ENCODE data around the gene TSACC. TPM values are rescaled to one million over a fixed set of nuclear protein-coding genes. Genes with fewer than 3 reads are reported as not detected.
"Not testable (repeated sequence)": the region's sequence is repeated elsewhere in the genome, so short reads cannot be mapped to it uniquely, and the experiment has no call there.

TSACC gene
- total and polyA plus RNA-seq, 2 experiments from 2014 or later = 1.3 TPM; not detected in 1

DNA sequence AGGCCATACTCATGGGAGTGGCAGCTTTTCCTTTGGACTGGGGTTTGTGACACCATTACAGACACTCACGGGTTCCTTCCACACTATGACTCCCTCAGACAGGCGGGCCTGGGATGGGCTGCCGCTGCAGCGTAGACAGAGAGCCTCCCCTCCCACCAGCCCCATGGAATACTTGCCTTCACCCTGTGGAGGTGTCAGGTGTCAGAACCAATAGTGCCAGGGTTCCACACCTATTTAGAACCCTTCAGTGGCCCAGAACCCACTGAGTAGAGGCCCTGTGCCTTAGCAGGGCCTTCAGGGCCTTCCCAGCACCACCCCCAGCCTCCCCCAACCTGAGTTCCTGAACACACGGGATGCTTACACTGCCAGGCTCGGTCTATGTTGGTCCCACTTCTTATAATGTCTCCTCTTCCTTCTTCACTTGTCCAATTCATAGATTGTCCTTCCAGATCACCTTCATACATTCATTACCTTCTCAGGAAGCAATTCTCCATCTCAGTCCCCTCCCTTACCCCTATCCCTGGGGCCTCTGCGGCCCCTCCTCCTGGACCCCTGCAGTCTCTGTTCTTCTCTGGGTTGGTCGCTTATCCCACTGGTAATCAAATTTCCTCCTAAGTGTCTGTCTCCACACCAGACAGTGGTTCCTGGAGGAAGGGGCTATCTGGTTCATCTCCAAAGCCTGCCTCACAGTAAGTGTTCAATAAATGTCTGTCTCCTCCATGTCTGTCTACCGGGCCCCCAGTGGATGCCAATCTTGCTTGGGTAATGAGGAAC is 29.2 kb downstream of the TSACC start:
- TF ChIP-seq EZH2phosphoT487 (IDR thresholded peaks at IDR 0.05; ENCODE audit: insufficient read depth, low read depth) (no peak), EZH2 (IDR thresholded peaks at IDR 0.05; ENCODE audit: insufficient read depth, poor library complexity, severe bottlenecking) (no peak)
- Histone ChIP-seq H3K79me2 (ENCODE audit: insufficient read depth) (no peaks in the 10 kb centered on the region), H3K4me2 (ENCODE audit: unreplicated experiment) (no peak overlapping the region), H3K9me3 (ENCODE audit: low read depth) (no peaks in the 10 kb centered on the region), H3K9me2 (ENCODE audit: insufficient read depth) (no peaks in the 10 kb centered on the region), H2AFZ (no peak overlapping the region), H3K27ac (no peak overlapping the region), H4K20me1 (ENCODE audit: insufficient read depth) (no peaks in the 10 kb centered on the region), H3K4me1 (ENCODE audit: insufficient read depth) (no peaks in the 10 kb centered on the region), H3F3A (ENCODE audit: insufficient read depth) (no peaks in the 10 kb centered on the region), H3K36me3 (ENCODE audit: low read depth) (no peaks in the 10 kb centered on the region), H3K9ac (no peak overlapping the region), H3K4me3 (no peak overlapping the region), H3K27me3 (replicated peaks; ENCODE audit: insufficient read depth) (peaks cover 17% of the 10 kb centered on the region; the same call in 1 of the 2 replicates)
- DNase-seq = no peak
- in situ Hi-C loops (cut with MboI) = no loop called here
- 62 to 65% methylated on average over 9 of the region's 9 CpGs for WGBS, 2 experiments (ENCODE audit: low coverage in 1 of 2, low lambda C conversion rate in 2 of 2, missing lambda C conversion rate in 2 of 2)

- Histone ChIP-seq H3K4me2 (ENCODE audit: unreplicated experiment) (no peak overlapping the region), H3K9me3 (ENCODE audit: low read depth) (no peaks in the 10 kb centered on the region), H3K27ac (no peak overlapping the region), H3K9me2 (ENCODE audit: insufficient read depth) (no peaks in the 10 kb centered on the region), H3K27me3 (replicated peaks; ENCODE audit: insufficient read depth) (0 out of 2 replicates have a peak, but pooled peaks cover 17% of the 10 kb centered on the region), H3K36me3 (ENCODE audit: low read depth) (no peaks in the 10 kb centered on the region), H3K4me3 (no peak overlapping the region), H3K79me2 (ENCODE audit: insufficient read depth) (no peaks in the 10 kb centered on the region), H3K9ac (no peak overlapping the region), H2AFZ (no peak overlapping the region), H3F3A (ENCODE audit: insufficient read depth) (no peaks in the 10 kb centered on the region), H3K4me1 (ENCODE audit: insufficient read depth) (no peaks in the 10 kb centered on the region), H4K20me1 (ENCODE audit: insufficient read depth) (no peaks in the 10 kb centered on the region)
- TF ChIP-seq EZH2 (IDR thresholded peaks at IDR 0.05; ENCODE audit: insufficient read depth, poor library complexity, severe bottlenecking) = no peak
- no peak for TF ChIP-seq EZH2phosphoT487 (IDR thresholded peaks at IDR 0.05; ENCODE audit: insufficient read depth, low read depth)
- 83 to 85% methylated on average over 7 of the region's 7 CpGs for WGBS, 2 experiments (ENCODE audit: low coverage in 1 of 2, low lambda C conversion rate in 2 of 2, missing lambda C conversion rate in 2 of 2)
- DNase-seq = peak; percentile 30
- in situ Hi-C loops (cut with MboI) = no loop called here
These were observed 29.9 kb downstream of the TSACC start for GRCh38 chr1:156368157-156368658.

- no peaks in the 10 kb centered on the region for H3K36me3 ChIP-seq (ENCODE audit: low read depth)
- TF ChIP-seq EZH2 (IDR thresholded peaks at IDR 0.05; ENCODE audit: insufficient read depth, poor library complexity, severe bottlenecking) = no peak
- no peak for TF ChIP-seq EZH2phosphoT487 (IDR thresholded peaks at IDR 0.05; ENCODE audit: insufficient read depth, low read depth)
- H3K9me2 ChIP-seq (ENCODE audit: insufficient read depth) = no peaks in the 10 kb centered on the region
- H3F3A ChIP-seq (ENCODE audit: insufficient read depth) = no peaks in the 10 kb centered on the region
- H3K27me3 ChIP-seq (replicated peaks; ENCODE audit: insufficient read depth) = 0 out of 2 replicates have a peak, but pooled peaks cover 17% of the 10 kb centered on the region
- peak within 1 kb of the TSS; percentile 62 for H2AFZ ChIP-seq
- 14 to 15% methylated on average over 36 to 44 of the region's 48 CpGs for WGBS, 2 experiments (ENCODE audit: low coverage in 1 of 2, low lambda C conversion rate in 2 of 2, missing lambda C conversion rate in 2 of 2)
- in situ Hi-C loops (cut with MboI) = no loop called here
- DNase-seq = peak; percentile 49
- H3K4me3 ChIP-seq = peak within 1 kb of the TSS; percentile 62
- H3K4me2 ChIP-seq (ENCODE audit: unreplicated experiment) = peak within 1 kb of the TSS; percentile 68
- peak within 1 kb of the TSS; percentile 13; the same call in 1 of the 2 replicates for H3K9ac ChIP-seq
- no peaks in the 10 kb centered on the region for H3K9me3 ChIP-seq (ENCODE audit: low read depth)
- H3K79me2 ChIP-seq (ENCODE audit: insufficient read depth) = no peaks in the 10 kb centered on the region
- no peaks in the 10 kb centered on the region for H3K4me1 ChIP-seq (ENCODE audit: insufficient read depth)
- no peak within 1 kb of the TSS for H3K27ac ChIP-seq
- no peaks in the 10 kb centered on the region for H4K20me1 ChIP-seq (ENCODE audit: insufficient read depth)
These were observed 30.8 kb downstream of the TSACC start, which contains the start of gene RHBG for GRCh38 chr1:156368889-156369684. TSS of gene RHBG (plus strand) at chr1:156369211. CDS start at chr1:156369250, 39 bp downstream.

GRCh38 chr1:156369685-156370286 is 31.5 kb downstream of the TSACC start:
- H3K27ac ChIP-seq; H3F3A ChIP-seq (ENCODE audit: insufficient read depth); in situ Hi-C loops (cut with MboI); H3K4me1 ChIP-seq (ENCODE audit: insufficient read depth); H3K9me2 ChIP-seq (ENCODE audit: insufficient read depth); H3K4me2 ChIP-seq (ENCODE audit: unreplicated experiment); DNase-seq; H3K36me3 ChIP-seq (ENCODE audit: low read depth); H3K4me3 ChIP-seq; H3K9me3 ChIP-seq (ENCODE audit: low read depth); H4K20me1 ChIP-seq (ENCODE audit: insufficient read depth); H3K79me2 ChIP-seq (ENCODE audit: insufficient read depth); H2AFZ ChIP-seq; H3K9ac ChIP-seq: not testable (repeated sequence)
- WGBS, 2 experiments (ENCODE audit: low coverage in 1 of 2, low lambda C conversion rate in 2 of 2, missing lambda C conversion rate in 2 of 2) = 83 to 84% methylated on average over 10 of the region's 10 CpGs
- 0 out of 2 replicates have a peak, but pooled peaks cover 12% of the 10 kb centered on the region for H3K27me3 ChIP-seq (replicated peaks; ENCODE audit: insufficient read depth)

Measured in GM23248 (cell line).